BE2C (cell line): ENCODE results near the gene GPR82.

ENCODE experiments used
- DNase-seq: peaks from one replicate; pipeline ENCODE4 v3.0.0-alpha.2; 2020
- H3K27me3 ChIP-seq: fragments of 250-450 bp; sonication (Bioruptor Pico); 2 replicates; pipeline ENCODE4 v1.5.1; 2020; ENCODE audit warnings: mild to moderate bottlenecking
- H3K36me3 ChIP-seq: fragments of 250-450 bp; sonication (Bioruptor Pico); 2 replicates; pipeline ENCODE4 v1.5.1; 2020; ENCODE audit warnings: mild to moderate bottlenecking
- H3K4me1 ChIP-seq: fragments of 250-450 bp; sonication (Bioruptor Pico); 2 replicates; pipeline ENCODE4 v1.5.1; 2020
- H3K4me3 ChIP-seq: 2 replicates; pipeline ENCODE4 v1.5.1; 2011; ENCODE audit warnings: low read depth, low read length
- H3K9me3 ChIP-seq: fragments of 250-450 bp; sonication (Bioruptor Pico); 2 replicates; pipeline ENCODE4 v1.5.1; 2020
- CTCF ChIP-seq: IDR thresholded peaks from 2 replicates; pipeline ENCODE4 v1.5.1; 2012; ENCODE audit warnings: mild to moderate bottlenecking, low read depth, low read length

Gene GPR82

GRCh38 chrX:41761169-41761568, 37.2 kb downstream of the GPR82 start:
- Histone ChIP-seq H3K9me3 (no peaks in the 10 kb centered on the region), H3K27me3 (no peaks in the 10 kb centered on the region), H3K4me1 (no peaks in the 10 kb centered on the region), H3K4me3 (no peak overlapping the region), H3K36me3 (no peaks in the 10 kb centered on the region)
- no peak for TF ChIP-seq CTCF
- no peak for DNase-seq

GRCh38 chrX:41761702-41762101, 37.7 kb downstream of the GPR82 start:
- DNase-seq: no peak
- H3K27me3 ChIP-seq: no peaks in the 10 kb centered on the region
- H3K9me3 ChIP-seq: no peaks in the 10 kb centered on the region
- H3K4me1 ChIP-seq: no peaks in the 10 kb centered on the region
- no peak overlapping the region for H3K4me3 ChIP-seq
- TF ChIP-seq CTCF: no peak
- H3K36me3 ChIP-seq: no peaks in the 10 kb centered on the region

GRCh38 chrX:41779030-41779564, 55.1 kb downstream of the GPR82 start:
- H3K9me3 ChIP-seq: no peaks in the 10 kb centered on the region
- DNase-seq: peak; percentile 6
- H3K4me3 ChIP-seq: no peak overlapping the region
- no peaks in the 10 kb centered on the region for H3K36me3 ChIP-seq
- no peak for TF ChIP-seq CTCF
- H3K27me3 ChIP-seq: no peaks in the 10 kb centered on the region
- H3K4me1 ChIP-seq: no peaks in the 10 kb centered on the region
